Measurements from ENCODE around the gene DOP1A. TPM values are rescaled to one million over a fixed set of nuclear protein-coding genes. Genes with fewer than 3 reads are reported as not detected.

Gene DOP1A
- total and polyA plus RNA-seq, 2 donors (not counting 1 experiment from before 2014, with no cell fraction given): 9.4 to 28.3 TPM

GRCh38 chr6:83119742-83120300, 52.4 kb downstream of the DOP1A start:
- no peaks in the 10 kb centered on the region for H3K9me3 ChIP-seq (ENCODE audit: control extremely low read depth in 1 of 3, control insufficient read depth in 2 of 3, insufficient read depth in 1 of 3, low read length in 2 of 3)
- H3K4me2 ChIP-seq (replicated peaks; ENCODE audit: low read depth, low read length, poor library complexity, severe bottlenecking): no peak overlapping the region
- H3K4me1 ChIP-seq (ENCODE audit: control insufficient read depth in 2 of 2, insufficient read depth in 2 of 2, low read length in 2 of 2): no peaks in the 10 kb centered on the region
- no peak overlapping the region for H2AFZ ChIP-seq (ENCODE audit: insufficient read depth, low read depth, low read length, poor library complexity, severe bottlenecking)
- no CpG with 5 or more reads among the region's 2 CpGs for WGBS (ENCODE audit: insufficient coverage)
- H4K20me1 ChIP-seq (ENCODE audit: control insufficient read depth, insufficient read depth, low read length, poor library complexity, severe bottlenecking): no peaks in the 10 kb centered on the region
- H3K4me3 Mint-ChIP-seq: no peak overlapping the region
- H3K4me1 Mint-ChIP-seq: no peaks in the 10 kb centered on the region
- no peak overlapping the region for H3K27ac Mint-ChIP-seq
- no peak overlapping the region for H3K4me3 ChIP-seq (ENCODE audit: control extremely low read depth in 1 of 5, extremely low read depth in 1 of 5, insufficient read depth in 1 of 5, low read depth in 2 of 5, low read length in 4 of 5)
- intact Hi-C loops (cut with micrococcal nuclease): loop anchor here (5.0 kb wide), 1 partner anchor 53 kb away; the partner anchor contains the start of genes DOP1A and UBE3D
- ChIA-PET CTCF (no interaction called here), POLR2A (no interaction called here)
- H3K9ac ChIP-seq (ENCODE audit: low read length): no peak overlapping the region
- TF ChIP-seq EZH2 (IDR thresholded peaks at IDR 0.05; ENCODE audit: borderline replicate concordance, insufficient read depth, low read depth, low read length, poor library complexity, severe bottlenecking) (no peak), CTCF (IDR thresholded peaks at IDR 0.05) (no peak)
- no peak for DNase-seq
- H3K27ac ChIP-seq (ENCODE audit: low read length in 2 of 2): no peak overlapping the region
- no peaks in the 10 kb centered on the region for H3K27me3 Mint-ChIP-seq
- no peaks in the 10 kb centered on the region for H3K27me3 ChIP-seq (replicated peaks in 1 of 4; ENCODE audit: control extremely low read depth in 1 of 4, control insufficient read depth in 3 of 4, insufficient read depth in 4 of 4, low read length in 3 of 4)
- H3K36me3 ChIP-seq (replicated peaks in 1 of 2; ENCODE audit: control extremely low read depth in 1 of 2, control insufficient read depth in 1 of 2, extremely low read depth in 1 of 2, insufficient read depth in 2 of 2, low read length in 1 of 2): peaks cover 13 to 27% of the 10 kb centered on the region in 2 experiments
- ATAC-seq (ENCODE audit: low read depth): no peak
- H3K9me3 Mint-ChIP-seq (ENCODE audit: insufficient read depth): no peaks in the 10 kb centered on the region
- H3K79me2 ChIP-seq (ENCODE audit: control insufficient read depth, insufficient read depth, low read length): no peaks in the 10 kb centered on the region

- H3K4me1 Mint-ChIP-seq: no peaks in the 10 kb centered on the region
- intact Hi-C loops (cut with micrococcal nuclease): loop anchor here (5.0 kb wide), 1 partner anchor 57 kb away; the partner anchor contains the start of genes DOP1A and UBE3D
These were observed 57.1 kb downstream of the DOP1A start for GRCh38 chr6:83124553-83124952.

More at GRCh38 chr6:83124553-83124952, 57.1 kb downstream of the DOP1A start:
- H3K79me2 ChIP-seq (ENCODE audit: control insufficient read depth, insufficient read depth, low read length): no peaks in the 10 kb centered on the region
- ChIA-PET CTCF (no interaction called here), POLR2A (no interaction called here)
- H3K4me2 ChIP-seq (replicated peaks; ENCODE audit: low read depth, low read length, poor library complexity, severe bottlenecking): no peak overlapping the region
- H4K20me1 ChIP-seq (ENCODE audit: control insufficient read depth, insufficient read depth, low read length, poor library complexity, severe bottlenecking): no peaks in the 10 kb centered on the region
- no peaks in the 10 kb centered on the region for H3K4me1 ChIP-seq (ENCODE audit: control insufficient read depth in 2 of 2, insufficient read depth in 2 of 2, low read length in 2 of 2)
- TF ChIP-seq CTCF (IDR thresholded peaks at IDR 0.05) (no peak), EZH2 (IDR thresholded peaks at IDR 0.05; ENCODE audit: borderline replicate concordance, insufficient read depth, low read depth, low read length, poor library complexity, severe bottlenecking) (no peak)
- Mint-ChIP-seq H3K4me3 (no peak overlapping the region), H3K9me3 (ENCODE audit: insufficient read depth) (no peaks in the 10 kb centered on the region), H3K27ac (no peak overlapping the region), H3K27me3 (no peaks in the 10 kb centered on the region)
- H3K9ac ChIP-seq (ENCODE audit: low read length): no peak overlapping the region
- peaks cover 21 to 70% of the 10 kb centered on the region in 2 experiments for H3K36me3 ChIP-seq (replicated peaks in 1 of 2; ENCODE audit: control extremely low read depth in 1 of 2, control insufficient read depth in 1 of 2, extremely low read depth in 1 of 2, insufficient read depth in 2 of 2, low read length in 1 of 2)
- ATAC-seq (ENCODE audit: low read depth): no peak
- H3K27ac ChIP-seq (ENCODE audit: low read length in 2 of 2): no peak overlapping the region
- no peak overlapping the region for H2AFZ ChIP-seq (ENCODE audit: insufficient read depth, low read depth, low read length, poor library complexity, severe bottlenecking)
- no peak overlapping the region for H3K4me3 ChIP-seq (ENCODE audit: control extremely low read depth in 1 of 5, extremely low read depth in 1 of 5, insufficient read depth in 1 of 5, low read depth in 2 of 5, low read length in 4 of 5)
- WGBS (ENCODE audit: insufficient coverage): no CpG with 5 or more reads among the region's 3 CpGs
- no peak for DNase-seq
- H3K27me3 ChIP-seq (replicated peaks in 1 of 4; ENCODE audit: control extremely low read depth in 1 of 4, control insufficient read depth in 3 of 4, insufficient read depth in 4 of 4, low read length in 3 of 4): no peaks in the 10 kb centered on the region
- H3K9me3 ChIP-seq (ENCODE audit: control extremely low read depth in 1 of 3, control insufficient read depth in 2 of 3, insufficient read depth in 1 of 3, low read length in 2 of 3): no peaks in the 10 kb centered on the region

Data from B cell (primary cell).